Endothelial cell of umbilical vein (primary cell): ENCODE results near the gene CD276. TPM values are rescaled to one million over a fixed set of nuclear protein-coding genes. Genes with fewer than 3 reads are reported as not detected.

ENCODE experiments used
- BruUV-seq: library from RNA; stranded (reverse); fragments of 400-500 nt; replicated peaks from 2 replicates; lab custom pipeline; 2021; lab: Mats Ljungman, UMichigan
- CTCF ChIA-PET: fragments of 300-600, 350-600 bp; sonication (Branson Sonifier 250); formaldehyde crosslinking; loops from one replicate; lab custom pipeline; 2021; ENCODE audit warnings: antibody characterized with exemption, inconsistent platforms; lab: Charles Lee
- POLR2A ChIA-PET: fragments of 300-600, 350-600 bp; sonication (Branson Sonifier 250); formaldehyde crosslinking; loops from one replicate; lab custom pipeline; 2021; ENCODE audit warnings: antibody characterized with exemption, inconsistent platforms; lab: Charles Lee
- DNase-seq: peaks from one replicate; pipeline ENCODE4 v3.0.0-alpha.2; 2011; ENCODE audit warnings: low read depth, low spot score
- FAIRE-seq: peaks from 2 replicates; lab custom pipeline; 2011; peaks lifted over from hg19 to GRCh38; lab: Jason Lieb, UNC
- H2AFZ ChIP-seq: 2 replicates; pipeline ENCODE4 v1.6.0; 2012; ENCODE audit warnings: low read depth, low read length, control low read depth, inconsistent platforms
- H3K27ac ChIP-seq: 2 replicates; pipeline ENCODE4 v1.5.1; 2011; ENCODE audit warnings: low read depth, mild to moderate bottlenecking, control low read depth, low read length, moderate library complexity; ENCODE audit not compliant: insufficient read depth
- H3K27me3 ChIP-seq, 2 experiments: 2 replicates each; pipeline versions ENCODE4 v1.6.0 to v1.6.1; 2011; ENCODE audit warnings: low read length in 2 of 2, mixed read lengths in 1 of 2; ENCODE audit not compliant: control insufficient read depth in 2 of 2, insufficient read depth in 2 of 2
- H3K36me3 ChIP-seq, 2 experiments: 2 replicates in 1 of 2; 3 replicates in 1 of 2; pipeline ENCODE4 v1.5.1; 2011; ENCODE audit warnings: low read length in 2 of 2, mild to moderate bottlenecking in 1 of 2, moderate library complexity in 1 of 2; ENCODE audit not compliant: control insufficient read depth in 2 of 2, insufficient read depth in 2 of 2; ENCODE audit errors: extremely low read depth in 1 of 2
- H3K4me1 ChIP-seq: 3 replicates; pipeline ENCODE4 v1.5.1; 2011; ENCODE audit warnings: mild to moderate bottlenecking, low read length; ENCODE audit not compliant: control insufficient read depth, insufficient read depth; ENCODE audit errors: extremely low read depth
- H3K4me2 ChIP-seq: 2 replicates; pipeline ENCODE4 v1.6.1; 2011; ENCODE audit warnings: low read length, control low read depth, mixed read lengths; ENCODE audit not compliant: insufficient read depth
- H3K4me3 ChIP-seq, 3 experiments: fragments of 200-600 bp in 1 of 3; sonication (generic), shearing (Covaris generic) in 1 of 3; replicated peaks in 1 of 3; 2 replicates each; pipeline ENCODE4 v1.5.1; 2011 to 2016; ENCODE audit warnings: control low read depth in 3 of 3, low read length in 3 of 3, mild to moderate bottlenecking in 2 of 3, inconsistent platforms in 1 of 3, low read depth in 1 of 3, moderate library complexity in 1 of 3; ENCODE audit not compliant: insufficient read depth in 1 of 3
- H3K79me2 ChIP-seq: 2 replicates; pipeline ENCODE4 v1.6.0; 2012; ENCODE audit warnings: low read length, inconsistent platforms; ENCODE audit not compliant: control insufficient read depth, insufficient read depth
- H3K9ac ChIP-seq: replicated peaks from 2 replicates; pipeline ENCODE3; 2011; ENCODE audit warnings: low read length, control low read depth; ENCODE audit not compliant: insufficient read depth; ENCODE audit errors: extremely low read depth
- H3K9me1 ChIP-seq: replicated peaks from 3 replicates; pipeline ENCODE4 v1.6.0; 2011; ENCODE audit warnings: mild to moderate bottlenecking, low read length; ENCODE audit not compliant: control insufficient read depth, insufficient read depth; ENCODE audit errors: extremely low read depth
- H3K9me3 ChIP-seq: replicated peaks from 2 replicates; pipeline ENCODE4 v1.5.1; 2012; ENCODE audit warnings: low read length, inconsistent platforms; ENCODE audit not compliant: control insufficient read depth, insufficient read depth
- H4K20me1 ChIP-seq: replicated peaks from 2 replicates; pipeline ENCODE3; 2011; ENCODE audit warnings: mild to moderate bottlenecking, low read length; ENCODE audit not compliant: control insufficient read depth, insufficient read depth; ENCODE audit errors: extremely low read depth
- CTCF ChIP-seq, 2 donors: IDR thresholded peaks; 1 replicate in 1 of 2; 2 replicates in 1 of 2; pipeline ENCODE4 v1.5.1; 2011; ENCODE audit warnings: low read length in 2 of 2, mild to moderate bottlenecking in 2 of 2, moderate library complexity in 2 of 2, control low read depth in 1 of 2, inconsistent platforms in 1 of 2, low read depth in 1 of 2; ENCODE audit not compliant: insufficient read depth in 1 of 2; ENCODE audit errors: extremely low read depth in 1 of 2
- EZH2 ChIP-seq: IDR thresholded peaks from 2 replicates; pipeline ENCODE4 v1.6.1; 2012; ENCODE audit warnings: borderline replicate concordance, low read depth, mild to moderate bottlenecking, moderate library complexity, low read length, inconsistent platforms; ENCODE audit not compliant: severe bottlenecking
- FOS ChIP-seq: IDR thresholded peaks from 2 replicates; pipeline ENCODE4 v1.6.1; 2011; ENCODE audit warnings: mild to moderate bottlenecking, low read length, moderate library complexity, borderline replicate concordance; ENCODE audit not compliant: insufficient read depth
- GATA2 ChIP-seq: IDR thresholded peaks from 2 replicates; pipeline ENCODE4 v1.7.0; 2011; ENCODE audit warnings: low read depth, mild to moderate bottlenecking, moderate library complexity, mixed read lengths, low read length; ENCODE audit not compliant: insufficient read length, insufficient read depth
- JUN ChIP-seq: IDR thresholded peaks from 2 replicates; pipeline ENCODE4 v1.6.1; 2011; ENCODE audit warnings: borderline replicate concordance, low read depth; ENCODE audit not compliant: insufficient read length, insufficient read depth
- MAX ChIP-seq: IDR thresholded peaks from 2 replicates; pipeline ENCODE4 v1.6.1; 2011; ENCODE audit not compliant: insufficient read depth, insufficient read length
- MYC ChIP-seq: IDR thresholded peaks from one replicate; pipeline ENCODE4 v1.6.1; 2011; ENCODE audit warnings: mild to moderate bottlenecking, low read depth, low read length
- POLR2A ChIP-seq: IDR thresholded peaks from 2 replicates; pipeline ENCODE4 v1.6.1; 2012; ENCODE audit warnings: low read depth, mild to moderate bottlenecking, control low read depth, low read length
- POLR2AphosphoS5 ChIP-seq: IDR thresholded peaks from 2 replicates; pipeline ENCODE4 v1.6.1; 2012; ENCODE audit warnings: low read depth, mild to moderate bottlenecking, control low read depth, low read length, moderate library complexity; ENCODE audit not compliant: insufficient read depth
- dilution Hi-C: fragments of 300-500 bp; cut with MboI; formaldehyde crosslinking; loops from one replicate; pipeline ENCODE4 v1.15.0; 2019; ENCODE audit warnings: low sequenced_read_pairs; ENCODE audit not compliant: extremely low pct_ligation_motif_present
- intact Hi-C: fragments of 100-400 bp; cut with micrococcal nuclease; formaldehyde crosslinking; loops from one replicate; pipeline ENCODE4 v1.10.0; 2022
- polyA plus RNA-seq, 4 experiments: library from polyadenylated mRNA; depleted of rRNA in 3 of 4; stranded (reverse) in 3 of 4; unstranded in 1 of 4; fragments of >200 nt; gene quantifications; 2 replicates each; pipeline versions ENCODE4 v1.2.1 to v1.2.3, GENCODE V29; 2011 to 2012; ENCODE audit warnings: missing spikeins in 1 of 4
- total RNA-seq: library from RNA; stranded (reverse); gene quantifications from 2 replicates; pipeline ENCODE4 v1.2.3, GENCODE V29; 2021

Gene CD276
- total and polyA plus RNA-seq, 2 donors (not counting 3 experiments of a cell fraction or from before 2014, with no cell fraction given), result 73.6 to 85.7 TPM

- no peaks in the 10 kb centered on the region for H3K9me1 ChIP-seq
- no peak overlapping the region for H3K9ac ChIP-seq
- no peaks in the 10 kb centered on the region for H3K9me3 ChIP-seq
- no peak overlapping the region for H3K4me2 ChIP-seq
- ChIA-PET POLR2A (no interaction called here), CTCF (no interaction called here)
- H3K4me3 ChIP-seq, result no peak overlapping the region
- no peaks in the 10 kb centered on the region for H3K79me2 ChIP-seq
- BruUV-seq, result no TSS peak
- dilution Hi-C loops (no loop called here), intact Hi-C loops (no loop called here)
- no peaks in the 10 kb centered on the region for H4K20me1 ChIP-seq
- H3K27me3 ChIP-seq, result peaks cover 24 to 34% of the 10 kb centered on the region in 2 experiments
- FAIRE-seq (no peak), DNase-seq (no peak)
- no peaks in the 10 kb centered on the region for H3K4me1 ChIP-seq
- no peak overlapping the region for H3K27ac ChIP-seq
- H3K36me3 ChIP-seq, result no peaks in the 10 kb centered on the region
- TF ChIP-seq FOS, result no peak
- no peak for TF ChIP-seq POLR2AphosphoS5
- no peak for TF ChIP-seq EZH2
- no peak for TF ChIP-seq CTCF (IDR thresholded peaks at IDR 0.05; ENCODE audit: extremely low read depth in 1 of 2, insufficient read depth in 1 of 2, low read depth in 1 of 2, low read length in 2 of 2)
- TF ChIP-seq MAX, result no peak
- no peak for TF ChIP-seq POLR2A
- no peak for TF ChIP-seq GATA2
- no peak for TF ChIP-seq MYC
- no peak for TF ChIP-seq JUN
- no peak overlapping the region for H2AFZ ChIP-seq
These were observed 66.8 kb downstream of the CD276 start for GRCh38 chr15:73750951-73751350.
